Measurements from ENCODE around the gene SLC25A26. TPM values are rescaled to one million over a fixed set of nuclear protein-coding genes. Genes with fewer than 3 reads are reported as not detected.
A peak's percentile ranks its signal among the peaks of the same experiment; 100 is the strongest.

The SLC25A26 gene
- total and polyA plus RNA-seq, 2 donors (not counting 1 experiment from before 2014, with no cell fraction given) = 14.2 to 29.0 TPM

- Histone ChIP-seq H3K4me3 (replicated peaks in 1 of 4; ENCODE audit: control extremely low read depth in 1 of 4, insufficient read depth in 1 of 4, low read depth in 3 of 4, low read length in 4 of 4) (no peak overlapping the region), H4K20me1 (ENCODE audit: control insufficient read depth, extremely low read depth, insufficient read depth, low read length) (no peaks in the 10 kb centered on the region), H3K36me3 (ENCODE audit: control insufficient read depth, insufficient read depth, low read length) (no peaks in the 10 kb centered on the region), H3K27me3 (ENCODE audit: control insufficient read depth, insufficient read depth, low read length) (no peaks in the 10 kb centered on the region), H3K79me2 (ENCODE audit: control insufficient read depth, insufficient read depth, low read length) (no peaks in the 10 kb centered on the region), H3K4me1 (ENCODE audit: control insufficient read depth, extremely low read depth, insufficient read depth, low read length) (no peaks in the 10 kb centered on the region), H3K9me3 (ENCODE audit: control insufficient read depth, insufficient read depth, low read depth, low read length) (no peaks in the 10 kb centered on the region), H2AFZ (ENCODE audit: low read length) (no peak overlapping the region), H3K27ac (ENCODE audit: insufficient read depth, low read length) (no peak overlapping the region), H3K4me2 (ENCODE audit: extremely low read depth, insufficient read depth, low read length) (no peak overlapping the region), H3K9ac (ENCODE audit: insufficient read depth, low read length) (no peak overlapping the region)
- peak in 1 of 2 donors; percentile 44 for DNase-seq (ENCODE audit: low read depth in 2 of 2)
- no peak for TF ChIP-seq EZH2 (IDR thresholded peaks at IDR 0.05; ENCODE audit: low read length, missing control alignments)
- no peak for TF ChIP-seq CTCF (conservative IDR thresholded peaks at IDR 0.05 in 1 of 2, IDR thresholded peaks at IDR 0.05 in 1 of 2; ENCODE audit: low read depth in 1 of 2, low read length in 2 of 2)
Measured at GRCh38 chr3:66227915-66228314, 7.1 kb downstream of the SLC25A26 start.

- Histone ChIP-seq H2AFZ (ENCODE audit: low read length) (no peak overlapping the region), H3K4me1 (ENCODE audit: control insufficient read depth, extremely low read depth, insufficient read depth, low read length) (no peaks in the 10 kb centered on the region), H3K36me3 (ENCODE audit: control insufficient read depth, insufficient read depth, low read length) (no peaks in the 10 kb centered on the region), H3K4me3 (replicated peaks in 1 of 4; ENCODE audit: control extremely low read depth in 1 of 4, insufficient read depth in 1 of 4, low read depth in 3 of 4, low read length in 4 of 4) (no peak overlapping the region), H3K27ac (ENCODE audit: insufficient read depth, low read length) (no peak overlapping the region), H3K79me2 (ENCODE audit: control insufficient read depth, insufficient read depth, low read length) (no peaks in the 10 kb centered on the region), H3K27me3 (ENCODE audit: control insufficient read depth, insufficient read depth, low read length) (no peaks in the 10 kb centered on the region), H3K9me3 (ENCODE audit: control insufficient read depth, insufficient read depth, low read depth, low read length) (no peaks in the 10 kb centered on the region), H3K9ac (ENCODE audit: insufficient read depth, low read length) (no peak overlapping the region), H4K20me1 (ENCODE audit: control insufficient read depth, extremely low read depth, insufficient read depth, low read length) (no peaks in the 10 kb centered on the region), H3K4me2 (ENCODE audit: extremely low read depth, insufficient read depth, low read length) (no peak overlapping the region)
- TF ChIP-seq CTCF (conservative IDR thresholded peaks at IDR 0.05 in 1 of 2, IDR thresholded peaks at IDR 0.05 in 1 of 2; ENCODE audit: low read depth in 1 of 2, low read length in 2 of 2) (no peak), EZH2 (IDR thresholded peaks at IDR 0.05; ENCODE audit: low read length, missing control alignments) (no peak)
- DNase-seq (ENCODE audit: low read depth in 2 of 2) = no peak
Measured at GRCh38 chr3:66228707-66229106, 7.9 kb downstream of the SLC25A26 start.

GRCh38 chr3:66229931-66230330 is 9.1 kb downstream of the SLC25A26 start:
- Histone ChIP-seq H2AFZ (ENCODE audit: low read length) (no peak overlapping the region), H3K27me3 (ENCODE audit: control insufficient read depth, insufficient read depth, low read length) (no peaks in the 10 kb centered on the region), H3K4me2 (ENCODE audit: extremely low read depth, insufficient read depth, low read length) (no peak overlapping the region), H3K27ac (ENCODE audit: insufficient read depth, low read length) (no peak overlapping the region), H3K4me1 (ENCODE audit: control insufficient read depth, extremely low read depth, insufficient read depth, low read length) (no peaks in the 10 kb centered on the region), H3K36me3 (ENCODE audit: control insufficient read depth, insufficient read depth, low read length) (no peaks in the 10 kb centered on the region), H3K4me3 (replicated peaks in 1 of 4; ENCODE audit: control extremely low read depth in 1 of 4, insufficient read depth in 1 of 4, low read depth in 3 of 4, low read length in 4 of 4) (no peak overlapping the region), H4K20me1 (ENCODE audit: control insufficient read depth, extremely low read depth, insufficient read depth, low read length) (no peaks in the 10 kb centered on the region), H3K9ac (ENCODE audit: insufficient read depth, low read length) (no peak overlapping the region), H3K79me2 (ENCODE audit: control insufficient read depth, insufficient read depth, low read length) (no peaks in the 10 kb centered on the region), H3K9me3 (ENCODE audit: control insufficient read depth, insufficient read depth, low read depth, low read length) (no peaks in the 10 kb centered on the region)
- no peak for TF ChIP-seq CTCF (conservative IDR thresholded peaks at IDR 0.05 in 1 of 2, IDR thresholded peaks at IDR 0.05 in 1 of 2; ENCODE audit: low read depth in 1 of 2, low read length in 2 of 2)
- no peak for TF ChIP-seq EZH2 (IDR thresholded peaks at IDR 0.05; ENCODE audit: low read length, missing control alignments)
- DNase-seq (ENCODE audit: low read depth in 2 of 2) = no peak
